ENCODE results near the gene LRRFIP2.

Gene LRRFIP2

GRCh38 chr3:37200141-37200540 is 25.8 kb upstream of the LRRFIP2 start:
- H3K27ac Mint-ChIP-seq, result no peak overlapping the region

GRCh38 chr3:37198996-37199395 is 24.6 kb upstream of the LRRFIP2 start:
- Mint-ChIP-seq H3K27ac (no peak overlapping the region), H3K9me3 (no peaks in the 10 kb centered on the region), H3K36me3 (no peaks in the 10 kb centered on the region), H3K4me1 (no peaks in the 10 kb centered on the region), H3K4me3 (no peak overlapping the region), H3K27me3 (no peaks in the 10 kb centered on the region)

More at GRCh38 chr3:37200141-37200540, 25.8 kb upstream of the LRRFIP2 start:
- no peaks in the 10 kb centered on the region for H3K9me3 Mint-ChIP-seq
- H3K27me3 Mint-ChIP-seq, result no peaks in the 10 kb centered on the region
- no peaks in the 10 kb centered on the region for H3K4me1 Mint-ChIP-seq
- no peak overlapping the region for H3K4me3 Mint-ChIP-seq
- no peaks in the 10 kb centered on the region for H3K36me3 Mint-ChIP-seq

GRCh38 chr3:37198547-37198946 is 24.2 kb upstream of the LRRFIP2 start:
- no peak overlapping the region for H3K4me3 Mint-ChIP-seq
- H3K4me1 Mint-ChIP-seq, result no peaks in the 10 kb centered on the region
- no peaks in the 10 kb centered on the region for H3K27me3 Mint-ChIP-seq
- H3K36me3 Mint-ChIP-seq, result no peaks in the 10 kb centered on the region
- no peak overlapping the region for H3K27ac Mint-ChIP-seq
- H3K9me3 Mint-ChIP-seq, result no peaks in the 10 kb centered on the region

GRCh38 chr3:37197810-37198371 is 23.5 kb upstream of the LRRFIP2 start:
- Mint-ChIP-seq H3K4me3 (no peak overlapping the region), H3K36me3 (no peaks in the 10 kb centered on the region), H3K27ac (no peak overlapping the region), H3K4me1 (no peaks in the 10 kb centered on the region), H3K9me3 (no peaks in the 10 kb centered on the region), H3K27me3 (no peaks in the 10 kb centered on the region)

- H3K9me3 Mint-ChIP-seq, result no peaks in the 10 kb centered on the region
- no peak overlapping the region for H3K27ac Mint-ChIP-seq
- H3K4me1 Mint-ChIP-seq, result no peaks in the 10 kb centered on the region
- no peaks in the 10 kb centered on the region for H3K36me3 Mint-ChIP-seq
- no peak overlapping the region for H3K4me3 Mint-ChIP-seq
- no peaks in the 10 kb centered on the region for H3K27me3 Mint-ChIP-seq
Measured at GRCh38 chr3:37194533-37194932, 20.2 kb upstream of the LRRFIP2 start.

- H3K9me3 Mint-ChIP-seq, result no peaks in the 10 kb centered on the region
- no peaks in the 10 kb centered on the region for H3K4me1 Mint-ChIP-seq
- H3K27ac Mint-ChIP-seq, result no peak overlapping the region
- H3K27me3 Mint-ChIP-seq, result no peaks in the 10 kb centered on the region
- no peaks in the 10 kb centered on the region for H3K36me3 Mint-ChIP-seq
- H3K4me3 Mint-ChIP-seq, result no peak overlapping the region
Measured at GRCh38 chr3:37190667-37191066, 16.3 kb upstream of the LRRFIP2 start.

- Mint-ChIP-seq H3K27me3 (no peaks in the 10 kb centered on the region), H3K27ac (no peak overlapping the region), H3K4me3 (no peak overlapping the region), H3K36me3 (no peaks in the 10 kb centered on the region), H3K4me1 (no peaks in the 10 kb centered on the region), H3K9me3 (no peaks in the 10 kb centered on the region)
Measured at GRCh38 chr3:37189109-37189508, 14.7 kb upstream of the LRRFIP2 start.

GRCh38 chr3:37183976-37184375 is 9.6 kb upstream of the LRRFIP2 start:
- H3K27ac Mint-ChIP-seq, result no peak overlapping the region
- H3K27me3 Mint-ChIP-seq, result no peaks in the 10 kb centered on the region
- no peak overlapping the region for H3K4me3 Mint-ChIP-seq
- H3K9me3 Mint-ChIP-seq, result no peaks in the 10 kb centered on the region
- H3K36me3 Mint-ChIP-seq, result no peaks in the 10 kb centered on the region
- H3K4me1 Mint-ChIP-seq, result peaks cover 24% of the 10 kb centered on the region

- Mint-ChIP-seq H3K4me3 (no peak overlapping the region), H3K27me3 (no peaks in the 10 kb centered on the region), H3K27ac (no peak overlapping the region)
Measured at GRCh38 chr3:37183375-37183831, 9.0 kb upstream of the LRRFIP2 start.

GRCh38 chr3:37182816-37183215 is 8.4 kb upstream of the LRRFIP2 start:
- no peaks in the 10 kb centered on the region for H3K9me3 Mint-ChIP-seq
- H3K4me3 Mint-ChIP-seq, result no peak overlapping the region
- peaks cover 32% of the 10 kb centered on the region for H3K4me1 Mint-ChIP-seq

More at GRCh38 chr3:37183375-37183831, 9.0 kb upstream of the LRRFIP2 start:
- peaks cover 26% of the 10 kb centered on the region for H3K4me1 Mint-ChIP-seq
- H3K36me3 Mint-ChIP-seq, result no peaks in the 10 kb centered on the region
- no peaks in the 10 kb centered on the region for H3K9me3 Mint-ChIP-seq

GRCh38 chr3:37181756-37182155 is 7.4 kb upstream of the LRRFIP2 start:
- no peak overlapping the region for H3K4me3 Mint-ChIP-seq
- no peaks in the 10 kb centered on the region for H3K27me3 Mint-ChIP-seq
- H3K9me3 Mint-ChIP-seq, result no peaks in the 10 kb centered on the region
- peaks cover 43% of the 10 kb centered on the region for H3K4me1 Mint-ChIP-seq
- no peaks in the 10 kb centered on the region for H3K36me3 Mint-ChIP-seq
- H3K27ac Mint-ChIP-seq, result no peak overlapping the region

More at GRCh38 chr3:37182816-37183215, 8.4 kb upstream of the LRRFIP2 start:
- Mint-ChIP-seq H3K27me3 (no peaks in the 10 kb centered on the region), H3K36me3 (no peaks in the 10 kb centered on the region), H3K27ac (no peak overlapping the region)

GRCh38 chr3:37179144-37179967 is 5.0 kb upstream of the LRRFIP2 start:
- H3K9me3 Mint-ChIP-seq, result no peaks in the 10 kb centered on the region
- H3K4me3 Mint-ChIP-seq, result no peak overlapping the region
- H3K27me3 Mint-ChIP-seq, result no peaks in the 10 kb centered on the region
- H3K27ac Mint-ChIP-seq, result no peak overlapping the region
- H3K36me3 Mint-ChIP-seq, result no peaks in the 10 kb centered on the region
- peaks cover 54% of the 10 kb centered on the region for H3K4me1 Mint-ChIP-seq

GRCh38 chr3:37173806-37174205 is 576 bp downstream of the LRRFIP2 start:
- H3K4me3 Mint-ChIP-seq, result peak overlapping the region; percentile 95

GRCh38 chr3:37171144-37171543 is 3.2 kb downstream of the LRRFIP2 start:
- H3K9me3 Mint-ChIP-seq, result no peaks in the 10 kb centered on the region
- H3K27me3 Mint-ChIP-seq, result no peaks in the 10 kb centered on the region
- H3K36me3 Mint-ChIP-seq, result peaks cover 6% of the 10 kb centered on the region
- H3K27ac Mint-ChIP-seq, result peak overlapping the region; percentile 65
- no peak overlapping the region for H3K4me3 Mint-ChIP-seq
- H3K4me1 Mint-ChIP-seq, result peaks cover 51% of the 10 kb centered on the region

More at GRCh38 chr3:37173806-37174205, 576 bp downstream of the LRRFIP2 start:
- peaks cover 6% of the 10 kb centered on the region for H3K36me3 Mint-ChIP-seq
- H3K4me1 Mint-ChIP-seq, result peaks cover 69% of the 10 kb centered on the region
- H3K27me3 Mint-ChIP-seq, result no peaks in the 10 kb centered on the region
- peak overlapping the region; percentile 59 for H3K27ac Mint-ChIP-seq
- no peaks in the 10 kb centered on the region for H3K9me3 Mint-ChIP-seq

GRCh38 chr3:37170513-37170912 is 3.9 kb downstream of the LRRFIP2 start:
- H3K9me3 Mint-ChIP-seq, result no peaks in the 10 kb centered on the region
- peaks cover 7% of the 10 kb centered on the region for H3K36me3 Mint-ChIP-seq
- no peak overlapping the region for H3K27ac Mint-ChIP-seq
- peaks cover 51% of the 10 kb centered on the region for H3K4me1 Mint-ChIP-seq
- no peak overlapping the region for H3K4me3 Mint-ChIP-seq
- no peaks in the 10 kb centered on the region for H3K27me3 Mint-ChIP-seq

- Mint-ChIP-seq H3K4me1 (peaks cover 46% of the 10 kb centered on the region), H3K4me3 (no peak overlapping the region), H3K36me3 (peaks cover 8% of the 10 kb centered on the region), H3K27ac (no peak overlapping the region), H3K27me3 (no peaks in the 10 kb centered on the region), H3K9me3 (no peaks in the 10 kb centered on the region)
Measured at GRCh38 chr3:37170060-37170459, 4.3 kb downstream of the LRRFIP2 start.
